Stomach smooth muscle (tissue), 2 donors: ENCODE measurements around the gene PNMA8C.

Experiments used
- H3K27ac ChIP-seq: one replicate; pipeline ENCODE4 v1.7.0; 2013; ENCODE audit warnings: mild to moderate bottlenecking, low read length, inconsistent platforms
- H3K27me3 ChIP-seq, 2 donors: one replicate each; pipeline ENCODE4 v1.7.0; 2013; ENCODE audit warnings: low read length in 2 of 2; ENCODE audit not compliant: insufficient read depth in 2 of 2, control insufficient read depth in 1 of 2
- H3K36me3 ChIP-seq, 2 donors: one replicate each; pipeline ENCODE4 v1.7.0; 2013; ENCODE audit warnings: low read length in 2 of 2; ENCODE audit not compliant: control insufficient read depth in 2 of 2, insufficient read depth in 2 of 2
- H3K4me1 ChIP-seq: one replicate; pipeline ENCODE4 v1.7.0; 2013; ENCODE audit warnings: low read length; ENCODE audit not compliant: control insufficient read depth, insufficient read depth
- H3K4me3 ChIP-seq, 2 donors: one replicate each; pipeline ENCODE4 v1.7.0; 2013; ENCODE audit warnings: low read length in 2 of 2
- H3K9ac ChIP-seq, 2 donors: one replicate each; pipeline ENCODE4 v1.7.0; 2013; ENCODE audit warnings: low read length in 2 of 2, mild to moderate bottlenecking in 1 of 2
- H3K9me3 ChIP-seq, 2 donors: one replicate each; pipeline ENCODE4 v1.7.0; 2013; ENCODE audit warnings: low read length in 2 of 2; ENCODE audit not compliant: control insufficient read depth in 2 of 2
- donor health status: healthy.
- donor health status: Pancreatic carcinoma.

The PNMA8C gene

GRCh38 chr19:46463516-46463915, 34.8 kb upstream of the PNMA8C start:
- no peaks in the 10 kb centered on the region for H3K27me3 ChIP-seq
- H3K27ac ChIP-seq: no peak overlapping the region
- H3K4me3 ChIP-seq: no peak overlapping the region
- no peaks in the 10 kb centered on the region for H3K36me3 ChIP-seq
- no peaks in the 10 kb centered on the region for H3K9me3 ChIP-seq
- no peaks in the 10 kb centered on the region for H3K4me1 ChIP-seq
- no peak overlapping the region for H3K9ac ChIP-seq

GRCh38 chr19:46461537-46461936, 32.8 kb upstream of the PNMA8C start:
- Histone ChIP-seq H3K9ac (no peak overlapping the region), H3K27me3 (peaks cover 0 to 5% of the 10 kb centered on the region in 2 donors), H3K36me3 (no peaks in the 10 kb centered on the region), H3K9me3 (no peaks in the 10 kb centered on the region), H3K4me1 (no peaks in the 10 kb centered on the region), H3K27ac (no peak overlapping the region), H3K4me3 (no peak overlapping the region)

GRCh38 chr19:46460981-46461380, 32.2 kb upstream of the PNMA8C start:
- Histone ChIP-seq H3K27ac (no peak overlapping the region), H3K9me3 (no peaks in the 10 kb centered on the region), H3K4me3 (no peak overlapping the region), H3K9ac (no peak overlapping the region), H3K4me1 (no peaks in the 10 kb centered on the region), H3K27me3 (peaks cover 0 to 5% of the 10 kb centered on the region in 2 donors), H3K36me3 (no peaks in the 10 kb centered on the region)

- Histone ChIP-seq H3K4me1 (no peaks in the 10 kb centered on the region), H3K27ac (no peak overlapping the region), H3K4me3 (no peak overlapping the region), H3K9me3 (no peaks in the 10 kb centered on the region), H3K9ac (no peak overlapping the region), H3K36me3 (no peaks in the 10 kb centered on the region), H3K27me3 (peaks cover 0 to 5% of the 10 kb centered on the region in 2 donors)
These were observed 31.3 kb upstream of the PNMA8C start for GRCh38 chr19:46460055-46460454.

GRCh38 chr19:46456930-46457329, 28.2 kb upstream of the PNMA8C start:
- Histone ChIP-seq H3K27me3 (peaks cover 0 to 5% of the 10 kb centered on the region in 2 donors), H3K4me1 (no peaks in the 10 kb centered on the region), H3K4me3 (no peak overlapping the region), H3K9ac (no peak overlapping the region), H3K27ac (no peak overlapping the region), H3K9me3 (no peaks in the 10 kb centered on the region), H3K36me3 (no peaks in the 10 kb centered on the region)

- Histone ChIP-seq H3K4me1 (no peaks in the 10 kb centered on the region), H3K27ac (no peak overlapping the region)
These were observed 25.5 kb upstream of the PNMA8C start for GRCh38 chr19:46454244-46454643.

GRCh38 chr19:46453661-46454060, 24.9 kb upstream of the PNMA8C start:
- no peaks in the 10 kb centered on the region for H3K9me3 ChIP-seq
- no peak overlapping the region for H3K27ac ChIP-seq
- H3K36me3 ChIP-seq: no peaks in the 10 kb centered on the region
- H3K4me3 ChIP-seq: no peak overlapping the region
- H3K4me1 ChIP-seq: no peaks in the 10 kb centered on the region
- peaks cover 0 to 5% of the 10 kb centered on the region in 2 donors for H3K27me3 ChIP-seq
- H3K9ac ChIP-seq: no peak overlapping the region

More at GRCh38 chr19:46454244-46454643, 25.5 kb upstream of the PNMA8C start:
- no peaks in the 10 kb centered on the region for H3K36me3 ChIP-seq
- peaks cover 0 to 5% of the 10 kb centered on the region in 2 donors for H3K27me3 ChIP-seq
- H3K4me3 ChIP-seq: no peak overlapping the region
- H3K9ac ChIP-seq: no peak overlapping the region
- no peaks in the 10 kb centered on the region for H3K9me3 ChIP-seq

- Histone ChIP-seq H3K4me3 (no peak overlapping the region), H3K27ac (no peak overlapping the region), H3K27me3 (no peaks in the 10 kb centered on the region), H3K36me3 (no peaks in the 10 kb centered on the region), H3K9ac (no peak overlapping the region), H3K4me1 (no peaks in the 10 kb centered on the region), H3K9me3 (no peaks in the 10 kb centered on the region)
These were observed 23.4 kb upstream of the PNMA8C start for GRCh38 chr19:46452186-46452585.

- no peaks in the 10 kb centered on the region for H3K27me3 ChIP-seq
- no peak overlapping the region for H3K27ac ChIP-seq
- H3K4me1 ChIP-seq: no peaks in the 10 kb centered on the region
- H3K4me3 ChIP-seq: no peak overlapping the region
- H3K9ac ChIP-seq: no peak overlapping the region
- no peaks in the 10 kb centered on the region for H3K9me3 ChIP-seq
- no peaks in the 10 kb centered on the region for H3K36me3 ChIP-seq
These were observed 22.6 kb upstream of the PNMA8C start for GRCh38 chr19:46451352-46451751.

GRCh38 chr19:46450737-46451136, 22.0 kb upstream of the PNMA8C start:
- Histone ChIP-seq H3K27me3 (no peaks in the 10 kb centered on the region), H3K4me3 (no peak overlapping the region), H3K4me1 (no peaks in the 10 kb centered on the region), H3K9ac (no peak overlapping the region), H3K36me3 (no peaks in the 10 kb centered on the region), H3K27ac (no peak overlapping the region), H3K9me3 (no peaks in the 10 kb centered on the region)

- no peak overlapping the region for H3K4me3 ChIP-seq
- no peaks in the 10 kb centered on the region for H3K36me3 ChIP-seq
- no peak overlapping the region for H3K9ac ChIP-seq
- H3K27ac ChIP-seq: no peak overlapping the region
- no peaks in the 10 kb centered on the region for H3K4me1 ChIP-seq
- H3K27me3 ChIP-seq: no peaks in the 10 kb centered on the region
- H3K9me3 ChIP-seq: no peaks in the 10 kb centered on the region
These were observed 20.5 kb upstream of the PNMA8C start for GRCh38 chr19:46449228-46449627.
